Measurements from ENCODE around the gene ZNF32.
"Not testable (repeated sequence)": the region's sequence is repeated elsewhere in the genome, so short reads cannot be mapped to it uniquely, and the experiment has no call there.

Gene ZNF32

DNA sequence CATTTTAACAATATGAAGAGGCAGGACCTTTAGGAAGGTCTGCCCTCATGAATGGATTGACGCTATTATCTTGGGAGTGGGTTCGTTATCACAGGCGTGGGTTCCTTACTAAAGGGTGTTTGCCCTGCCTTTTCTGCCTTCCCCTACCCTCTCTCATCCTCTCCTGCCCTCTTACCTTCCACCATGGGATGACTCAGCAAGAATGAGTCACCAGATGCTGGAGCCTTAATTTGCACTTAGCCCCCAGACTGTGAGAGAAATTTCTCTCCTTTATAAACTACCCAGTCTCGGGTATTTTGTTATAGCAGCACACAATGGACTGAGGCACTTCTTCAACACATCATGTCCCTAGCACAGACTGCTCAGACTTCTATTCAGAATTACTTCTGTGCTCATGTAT, 31.4 kb upstream of the ZNF32 start:
- no peak for DNase-seq (ENCODE audit: low read depth in 2 of 2)

DNA sequence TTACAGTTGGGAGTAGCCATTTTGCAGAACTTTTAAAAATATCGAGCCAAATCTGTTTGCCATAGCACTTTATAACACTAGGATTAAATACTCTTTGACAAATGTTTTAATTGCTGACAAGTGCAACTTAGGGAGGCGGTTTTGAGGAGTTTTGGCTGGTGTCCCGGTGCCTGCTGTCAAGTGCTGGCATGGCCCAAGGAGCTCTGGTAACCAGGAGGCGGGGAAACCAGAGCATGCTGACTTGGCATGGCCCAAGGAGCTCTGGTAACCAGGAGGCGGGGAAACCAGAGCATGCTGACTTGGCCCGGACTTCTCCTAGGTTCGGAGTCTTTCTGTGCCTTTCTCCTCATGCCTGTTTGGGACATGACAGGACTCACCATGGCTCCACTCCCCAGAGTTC, 30.8 kb upstream of the ZNF32 start:
- DNase-seq (ENCODE audit: low read depth in 2 of 2): no peak

DNA sequence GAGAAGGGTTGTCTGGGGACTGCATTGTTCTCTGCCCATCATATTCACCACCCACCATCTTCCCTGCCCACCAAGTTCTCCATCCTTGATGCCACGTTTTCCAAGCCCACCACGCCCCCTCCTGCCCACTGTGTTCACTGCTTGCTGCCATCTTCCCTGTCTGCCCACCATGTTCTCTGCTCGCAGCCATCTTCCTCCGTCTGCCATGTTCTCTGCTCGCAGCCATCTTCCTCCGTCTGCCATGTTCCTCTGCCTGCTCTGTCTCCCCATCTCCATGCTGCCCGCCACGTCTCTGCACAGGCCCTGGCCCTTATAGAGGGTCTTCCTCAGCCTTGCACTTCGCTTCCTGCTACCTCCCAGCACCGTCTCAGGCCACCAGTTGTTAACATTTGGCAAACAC, 30.0 kb upstream of the ZNF32 start:
- DNase-seq (ENCODE audit: low read depth in 2 of 2): no peak

DNA sequence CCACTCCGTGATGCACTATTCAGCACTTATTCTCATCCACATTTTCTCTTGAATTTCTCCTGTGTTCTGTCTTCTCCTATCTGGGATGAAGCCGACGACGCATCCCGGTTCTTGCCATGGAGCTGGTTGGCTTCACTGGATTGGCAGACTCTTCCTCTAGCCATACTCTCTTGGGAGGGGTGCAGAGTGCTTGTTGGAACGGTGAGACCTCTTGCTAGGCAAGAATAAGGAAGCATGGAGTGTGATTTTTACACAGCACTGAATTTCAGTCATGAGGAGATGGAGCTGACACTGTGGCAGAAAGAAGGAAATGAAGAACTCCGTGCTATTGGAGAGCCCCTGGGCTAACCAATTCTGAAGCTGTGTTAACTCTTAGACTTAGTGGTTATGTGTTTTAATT, 28.2 kb upstream of the ZNF32 start:
- no peak for DNase-seq (ENCODE audit: low read depth in 2 of 2)

DNA sequence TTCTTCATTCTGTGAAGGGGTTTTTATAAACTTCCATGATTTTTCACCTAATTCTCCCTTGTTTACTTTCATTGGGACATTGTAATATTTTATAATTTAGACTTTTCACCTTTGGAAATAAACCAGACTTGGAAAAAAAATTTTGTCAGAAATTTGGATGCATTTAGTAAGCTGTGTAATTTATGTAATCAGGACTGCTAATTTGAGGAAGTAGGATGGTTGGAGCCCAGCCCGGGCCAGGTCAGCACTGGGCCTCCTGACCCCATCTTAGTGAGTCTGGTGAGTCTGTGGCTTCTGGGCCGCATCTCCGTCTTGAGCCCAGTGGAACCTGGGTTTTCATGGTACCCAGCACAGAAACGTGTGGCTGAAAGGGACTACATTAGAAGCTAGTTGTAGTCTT, 27.6 kb upstream of the ZNF32 start:
- DNase-seq (ENCODE audit: low read depth in 2 of 2): no peak

DNA sequence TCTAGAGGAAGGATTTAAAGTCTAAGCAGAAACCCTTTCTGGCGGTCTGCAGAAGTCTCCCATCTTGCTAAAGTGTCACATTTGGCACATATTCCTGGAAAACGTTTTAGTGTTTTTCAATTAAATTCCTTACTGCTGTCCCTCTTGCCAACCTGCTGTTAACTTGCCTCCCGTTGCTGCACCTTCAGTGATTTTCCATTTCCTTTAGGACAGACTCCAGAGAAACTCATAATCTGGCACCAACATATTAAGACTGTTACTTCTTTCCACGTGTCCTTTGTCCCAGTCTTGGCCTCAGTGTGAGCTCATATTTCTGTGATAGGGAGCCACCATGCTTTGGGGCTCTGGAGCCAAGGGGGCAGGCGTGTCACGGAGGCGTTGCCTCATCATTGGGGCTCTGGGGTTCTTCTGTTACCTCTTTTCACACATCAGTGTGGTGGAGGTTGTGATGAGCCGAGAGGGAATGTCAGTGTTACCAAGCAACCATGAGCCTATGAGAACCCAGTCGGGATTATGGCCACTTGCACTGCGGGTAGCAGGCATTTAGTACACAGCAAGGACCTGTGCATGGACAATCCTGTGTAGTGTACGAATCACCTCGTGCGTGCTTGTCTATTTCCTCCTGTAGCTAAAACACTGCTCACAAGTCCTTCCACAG, 26.0 kb upstream of the ZNF32 start:
- DNase-seq (ENCODE audit: low read depth in 2 of 2): no peak

DNA sequence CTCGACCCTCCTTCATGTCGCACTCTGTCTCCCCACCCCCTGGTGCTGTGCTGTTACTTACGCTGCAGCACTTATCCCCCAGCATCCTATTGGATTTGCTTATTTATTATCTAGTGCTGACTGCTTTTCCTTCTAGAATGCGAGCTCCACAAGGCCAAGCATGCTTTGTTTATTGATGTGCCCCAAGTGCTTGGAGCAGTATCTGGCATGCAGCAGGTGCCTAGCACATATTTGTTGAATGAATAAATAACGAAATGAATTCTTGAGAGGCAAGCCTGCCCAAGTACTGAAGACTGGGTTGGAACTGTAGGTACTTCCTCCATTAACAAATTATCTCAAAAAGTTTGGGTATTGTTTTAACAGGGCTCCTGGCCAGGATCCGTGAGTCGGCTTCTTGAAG, 24.8 kb upstream of the ZNF32 start:
- no peak for DNase-seq (ENCODE audit: low read depth in 2 of 2)

DNA sequence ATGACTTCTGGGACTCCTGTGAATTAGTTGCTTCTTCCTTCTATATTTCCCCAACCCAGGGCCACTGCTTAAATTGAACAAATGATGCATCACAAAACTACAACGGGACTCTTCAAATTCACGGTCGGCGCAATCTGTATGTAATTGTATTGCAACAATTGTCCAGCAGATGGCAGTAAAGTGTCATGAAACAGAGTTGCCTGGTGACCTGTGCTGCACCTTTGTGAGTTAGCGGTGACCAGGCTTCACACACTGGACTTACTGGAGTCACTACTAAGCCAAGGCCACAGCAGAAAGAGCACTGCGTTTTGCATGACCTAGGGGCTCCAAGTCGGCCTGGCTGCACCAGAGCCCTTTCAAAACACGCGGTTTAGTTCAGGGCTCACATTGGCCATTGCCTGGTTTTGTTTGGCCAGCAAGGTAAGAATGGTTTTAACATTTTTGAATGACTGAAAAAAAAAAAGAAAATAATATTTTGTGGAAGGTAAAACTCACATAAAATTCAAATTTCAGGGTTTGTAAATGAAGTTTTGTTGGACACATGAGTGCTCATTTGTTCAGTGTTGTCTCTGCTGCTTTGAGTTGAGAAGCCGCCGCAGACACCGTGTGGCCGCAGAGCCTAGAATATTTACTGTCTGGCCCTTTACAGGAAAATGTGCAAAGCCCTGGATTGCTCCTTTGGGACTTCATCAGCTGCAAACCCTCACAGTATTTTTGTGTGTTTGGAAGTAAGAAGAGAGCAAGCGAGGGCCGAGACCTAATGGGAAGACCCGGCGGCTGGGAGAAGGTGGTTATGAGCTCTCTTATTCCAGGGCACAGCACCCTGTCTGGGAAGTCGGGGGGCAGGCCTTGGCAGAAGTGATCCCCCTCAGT, 23.2 kb upstream of the ZNF32 start:
- peak in 1 of 2 donors; percentile 62 for DNase-seq (ENCODE audit: low read depth in 2 of 2)

DNA sequence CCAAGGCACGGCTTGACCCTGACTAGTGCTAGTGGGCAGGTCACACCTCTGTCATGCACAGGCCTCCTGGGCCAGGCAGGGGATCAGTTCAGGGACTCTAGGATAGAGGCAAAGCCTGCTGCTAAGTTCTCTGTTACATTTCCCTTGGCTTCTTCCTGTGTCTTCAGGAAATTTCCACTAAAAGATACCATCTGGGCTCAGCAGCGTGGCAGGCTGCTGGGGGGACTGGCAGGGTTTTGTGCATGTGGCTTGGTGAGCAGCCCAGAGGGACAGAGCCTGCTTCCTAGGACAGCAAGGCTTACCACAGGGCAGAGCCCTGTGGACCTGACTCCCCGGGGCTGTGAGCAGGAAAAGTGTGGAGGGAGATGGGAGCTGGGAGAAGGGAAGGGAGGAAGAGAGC, 20.7 kb upstream of the ZNF32 start:
- no peak for DNase-seq (ENCODE audit: low read depth in 2 of 2)

DNA sequence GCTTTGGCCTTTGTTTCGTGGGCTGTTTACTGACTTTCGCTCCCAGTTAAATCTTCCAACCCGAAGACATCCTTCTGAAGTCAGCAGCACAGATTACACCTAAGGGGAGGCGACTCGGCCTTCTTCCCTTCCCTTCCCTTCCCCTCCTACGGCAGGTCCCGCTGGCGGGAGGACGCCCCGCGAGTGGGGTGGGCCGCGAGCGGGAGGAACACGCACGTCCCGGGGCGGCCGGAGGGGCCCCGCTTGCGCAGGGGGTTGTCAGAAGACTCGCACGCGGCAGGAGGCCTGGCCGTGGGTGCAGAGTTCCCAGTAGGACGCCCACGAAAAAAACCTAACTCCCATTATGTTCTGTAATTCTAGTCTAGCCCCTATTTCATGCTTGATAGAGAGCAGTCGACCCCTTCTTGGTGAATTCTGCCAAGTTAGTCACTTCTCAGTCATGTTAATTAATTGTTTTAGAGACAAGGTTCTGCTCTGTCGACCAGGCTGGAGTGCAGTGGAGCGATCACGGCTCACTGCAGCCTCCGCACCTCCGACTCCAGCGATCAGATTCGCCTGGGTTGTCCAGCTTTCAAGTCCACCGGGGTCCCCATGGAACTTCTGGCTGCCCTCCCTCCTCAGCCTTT, 19.2 kb upstream of the ZNF32 start:
- no peak for DNase-seq (ENCODE audit: low read depth in 2 of 2)

DNA sequence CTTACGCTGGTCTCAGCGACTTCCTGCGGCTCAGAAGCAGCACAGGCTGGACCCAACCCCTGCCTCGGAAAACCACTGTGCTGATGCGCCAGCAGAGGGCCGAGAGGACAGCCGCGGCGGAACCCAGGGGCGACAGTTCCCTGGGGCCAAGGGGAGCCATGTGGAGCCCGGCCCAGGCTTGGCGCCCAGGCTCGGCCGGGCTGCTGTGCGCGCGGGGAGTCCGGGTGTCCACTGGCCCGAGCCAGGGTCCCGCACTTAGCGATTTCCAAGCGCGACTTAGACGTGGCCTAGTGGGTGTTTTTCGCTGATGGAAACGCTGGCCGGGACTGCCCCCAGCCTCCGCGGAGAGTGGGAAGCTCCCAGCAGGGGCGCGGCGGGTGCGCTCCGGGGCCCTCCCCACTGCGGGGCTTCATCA, 18.6 kb upstream of the ZNF32 start:
- no peak for DNase-seq (ENCODE audit: low read depth in 2 of 2)

DNA sequence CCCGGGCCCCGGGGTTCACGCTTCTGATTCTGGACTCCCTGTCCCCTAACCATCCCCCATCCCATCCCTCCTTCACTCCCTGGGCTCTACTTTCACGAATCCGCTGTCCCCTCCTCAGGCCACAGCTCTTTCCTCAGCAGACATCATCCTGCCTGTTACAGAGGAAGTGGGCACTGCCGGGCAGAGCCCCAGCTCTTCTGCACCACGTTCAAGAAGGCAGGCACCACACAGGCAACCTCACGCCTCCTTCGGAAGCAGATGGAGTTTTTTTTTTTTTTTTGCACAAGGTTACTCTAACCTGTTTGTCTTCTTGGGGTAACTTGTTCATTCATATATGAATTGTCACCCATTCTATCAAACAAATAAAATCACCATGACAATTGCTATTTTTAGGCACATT, 17.9 kb upstream of the ZNF32 start:
- no peak for DNase-seq (ENCODE audit: low read depth in 2 of 2)

DNA sequence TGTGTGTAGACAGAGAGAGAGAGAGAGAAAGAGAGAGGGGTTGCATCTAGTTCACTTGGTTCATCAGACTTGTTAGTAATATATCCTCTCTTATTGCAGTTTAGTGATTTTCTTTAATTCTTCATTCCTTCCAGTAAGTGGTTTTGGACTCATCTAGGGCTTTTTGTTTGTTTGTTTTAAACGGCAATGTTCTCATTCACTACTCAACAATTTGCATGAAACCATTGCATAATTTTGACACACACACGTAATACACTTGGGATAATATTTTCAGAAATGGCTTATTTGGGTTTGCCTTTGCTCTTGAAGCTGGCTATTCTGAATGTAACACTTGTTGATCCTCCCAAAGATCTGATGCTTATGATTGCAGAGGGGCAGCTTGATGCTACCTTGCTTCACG, 16.4 kb upstream of the ZNF32 start:
- DNase-seq (ENCODE audit: low read depth in 2 of 2): no peak

DNA sequence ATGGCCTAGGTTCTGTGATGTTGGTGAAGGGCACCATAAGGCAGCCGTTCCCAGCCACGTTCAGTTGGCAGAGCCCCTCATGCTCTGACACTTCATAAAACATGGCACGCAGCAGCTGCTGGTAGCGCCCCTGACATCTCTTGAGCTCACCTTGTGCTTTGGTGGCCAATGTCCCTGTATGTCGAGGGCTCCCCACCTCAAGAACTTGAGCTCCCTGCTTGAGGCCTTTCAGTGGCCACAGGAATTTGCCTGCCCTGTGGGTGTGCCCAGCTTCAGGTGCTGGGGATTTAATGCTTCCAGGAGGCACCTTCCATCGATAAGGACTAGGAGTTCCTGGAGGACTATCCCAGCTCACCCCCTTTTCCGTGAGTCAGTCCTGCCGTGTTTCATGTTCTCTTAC, 9.5 kb upstream of the ZNF32 start:
- no peak for DNase-seq (ENCODE audit: low read depth in 2 of 2)

DNA sequence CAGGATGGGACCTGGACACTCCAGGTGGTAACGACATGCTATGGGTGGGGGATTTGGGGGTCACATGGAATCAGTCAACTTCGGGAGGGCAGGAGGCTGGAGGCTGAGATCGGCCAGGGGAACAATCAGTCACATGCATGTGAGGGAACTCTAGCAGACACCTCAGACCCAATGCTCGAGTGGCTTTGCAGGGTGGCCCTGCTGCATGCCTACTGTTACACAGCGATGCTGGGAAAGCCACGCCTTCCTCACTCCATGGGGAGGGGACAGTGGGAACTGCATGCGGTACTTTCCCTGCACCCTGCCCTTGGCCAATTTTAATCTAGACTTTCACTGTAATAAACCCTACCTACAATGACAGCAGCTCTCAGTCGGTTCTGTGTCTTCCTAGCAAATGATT, 6.6 kb upstream of the ZNF32 start:
- DNase-seq (ENCODE audit: low read depth in 2 of 2): no peak

DNA sequence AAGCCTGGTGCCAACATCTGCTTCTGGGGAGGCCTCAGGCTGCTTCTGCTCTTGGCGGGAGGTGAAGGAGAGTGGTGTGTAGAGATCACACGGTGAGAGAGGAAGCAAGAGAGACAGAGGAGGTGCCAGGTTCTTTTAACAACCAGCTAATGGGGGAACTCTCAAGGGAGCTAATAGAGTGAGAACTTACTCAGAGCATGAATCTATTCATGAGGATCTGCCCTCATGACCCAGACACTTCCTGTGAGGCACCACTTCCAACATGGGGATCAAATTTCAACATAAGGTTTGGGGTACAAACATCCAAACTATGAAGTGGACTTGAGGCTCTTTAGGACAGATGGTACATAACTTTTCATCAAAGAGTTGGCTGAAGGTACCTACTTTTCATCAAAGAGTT, 5.1 kb upstream of the ZNF32 start:
- DNase-seq (ENCODE audit: low read depth in 2 of 2): no peak

DNA sequence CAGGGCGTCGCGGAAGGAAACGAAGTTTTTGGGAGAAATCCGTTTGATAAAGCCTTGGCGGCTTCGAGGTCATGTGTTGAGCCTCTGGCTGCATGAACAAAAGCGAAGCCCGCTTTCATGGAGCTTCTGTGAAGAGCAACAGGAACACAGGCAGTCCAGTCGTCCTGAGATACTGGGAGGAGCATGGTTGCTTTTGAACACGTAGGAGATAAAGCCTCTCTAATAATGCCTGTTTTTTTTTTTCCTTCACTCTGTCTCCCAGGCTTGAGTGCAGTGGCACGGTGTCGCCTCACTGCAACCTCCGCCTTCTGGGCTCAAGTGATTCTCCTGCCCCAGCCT, 473 bp upstream of the ZNF32 start:
- no peak for DNase-seq (ENCODE audit: low read depth in 2 of 2)

DNA sequence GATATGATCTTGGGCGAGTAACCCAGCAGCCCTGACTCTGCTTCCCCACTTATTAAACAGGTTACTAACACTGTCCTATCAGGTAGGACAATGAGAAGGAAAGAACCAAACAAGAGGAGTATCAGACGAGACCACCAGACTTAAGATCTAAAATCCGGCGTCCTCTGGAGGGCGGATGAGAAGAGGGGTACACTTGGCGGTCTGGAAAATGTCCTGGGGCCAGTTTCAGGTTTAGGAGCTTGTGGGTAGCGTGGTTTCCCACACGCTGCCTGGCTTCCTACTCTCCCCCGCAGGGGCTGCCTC, 635 bp downstream of the ZNF32 start:
- no peak for DNase-seq (ENCODE audit: low read depth in 2 of 2)

DNA sequence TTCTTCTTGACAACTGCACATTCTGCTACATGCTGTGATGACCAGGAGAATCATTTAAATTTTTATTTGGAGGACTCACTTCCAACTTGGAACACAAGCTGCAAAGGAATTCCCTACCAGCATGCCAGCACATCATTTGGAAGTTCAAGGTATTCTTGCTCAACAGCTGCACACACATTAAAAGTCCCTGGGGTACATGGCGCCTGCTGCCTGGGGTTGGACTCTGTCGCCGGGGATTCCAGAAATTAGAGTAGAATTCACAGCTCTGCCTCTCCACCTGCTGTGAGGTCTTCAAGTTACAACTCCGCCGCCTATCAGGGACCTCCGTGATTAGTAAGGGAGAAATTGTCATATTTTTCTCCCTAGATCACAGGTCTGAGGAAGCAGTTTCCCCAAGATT, 1.1 kb downstream of the ZNF32 start:
- DNase-seq (ENCODE audit: low read depth in 2 of 2): no peak

DNA sequence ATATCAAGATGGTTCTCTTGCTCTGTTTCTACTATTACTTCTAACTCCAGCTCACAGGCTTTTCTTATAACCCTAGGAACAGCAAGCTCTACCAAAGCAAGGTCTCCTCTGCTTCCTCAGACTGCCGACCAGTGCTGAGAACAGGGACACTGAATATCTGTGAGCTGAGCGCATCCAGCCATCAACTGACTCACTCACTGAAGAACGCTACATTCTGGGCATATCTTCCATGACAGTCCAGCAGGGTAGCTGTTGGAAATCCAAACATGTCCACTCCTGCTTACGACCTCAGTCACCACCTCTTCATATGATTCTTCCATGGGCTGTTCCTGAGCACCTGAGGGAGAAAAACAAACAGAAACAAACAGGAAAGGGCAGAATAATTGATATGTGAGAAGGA, 2.8 kb downstream of the ZNF32 start:
- no peak for DNase-seq (ENCODE audit: low read depth in 2 of 2)

DNA sequence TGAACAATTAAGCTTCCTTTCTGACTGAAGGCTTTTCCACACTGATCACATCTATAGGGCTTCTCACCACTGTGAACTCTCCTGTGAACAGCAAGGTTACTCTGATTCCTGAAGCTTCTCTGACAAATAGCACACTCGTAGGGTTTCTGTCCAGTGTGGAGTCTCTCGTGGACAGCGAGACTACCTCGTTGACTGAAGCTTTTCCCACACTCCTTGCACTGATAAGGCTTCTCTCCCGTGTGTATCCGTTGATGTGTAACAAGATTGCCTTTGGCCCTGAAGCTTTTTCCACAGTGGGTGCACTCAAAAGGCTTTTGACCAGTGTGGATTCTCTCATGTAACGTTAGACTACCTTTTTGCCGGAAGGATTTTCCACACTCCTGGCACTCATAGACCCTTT, 4.4 kb downstream of the ZNF32 start:
- no peak for DNase-seq (ENCODE audit: low read depth in 2 of 2)

DNA sequence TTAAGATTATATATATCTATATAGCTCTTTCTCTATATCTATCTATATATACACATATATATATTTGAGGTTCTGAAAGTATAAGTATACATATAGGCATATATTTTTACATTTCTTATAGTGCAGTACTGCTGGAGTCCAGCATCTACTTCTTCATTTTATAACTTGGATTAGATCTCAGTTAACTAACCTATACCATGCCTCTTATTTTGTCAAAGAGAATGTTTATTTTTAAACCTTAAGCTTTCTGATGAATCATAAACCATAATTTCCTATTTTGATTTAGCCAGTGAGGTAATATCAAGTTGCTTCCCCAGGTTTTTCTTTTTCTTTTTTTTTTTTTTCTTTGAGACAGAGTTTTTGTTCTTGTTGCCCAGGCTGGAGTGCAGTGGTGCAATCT, 8.1 kb downstream of the ZNF32 start:
- no peak for DNase-seq (ENCODE audit: low read depth in 2 of 2)

DNA sequence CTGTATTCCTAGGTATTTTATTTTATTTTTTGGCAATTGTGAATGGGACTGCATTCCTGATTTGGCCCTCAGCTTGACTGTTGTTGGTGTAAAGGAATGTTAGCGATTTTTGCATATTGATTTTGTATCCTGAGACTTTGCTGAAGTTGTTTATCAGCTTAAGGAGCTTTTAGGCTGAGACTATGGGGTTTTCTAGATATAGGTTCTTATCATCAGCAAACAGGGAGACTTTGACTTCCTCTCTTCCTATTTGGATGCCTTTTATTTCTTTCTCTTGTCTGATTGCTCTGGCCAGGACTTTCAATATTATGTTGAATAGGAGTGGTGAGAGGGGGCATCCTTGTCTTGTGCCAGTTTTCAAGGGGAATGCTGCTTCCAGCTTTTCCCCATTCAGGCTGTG, 12.9 kb downstream of the ZNF32 start:
- not testable (repeated sequence) for DNase-seq (ENCODE audit: low read depth in 2 of 2)

DNA sequence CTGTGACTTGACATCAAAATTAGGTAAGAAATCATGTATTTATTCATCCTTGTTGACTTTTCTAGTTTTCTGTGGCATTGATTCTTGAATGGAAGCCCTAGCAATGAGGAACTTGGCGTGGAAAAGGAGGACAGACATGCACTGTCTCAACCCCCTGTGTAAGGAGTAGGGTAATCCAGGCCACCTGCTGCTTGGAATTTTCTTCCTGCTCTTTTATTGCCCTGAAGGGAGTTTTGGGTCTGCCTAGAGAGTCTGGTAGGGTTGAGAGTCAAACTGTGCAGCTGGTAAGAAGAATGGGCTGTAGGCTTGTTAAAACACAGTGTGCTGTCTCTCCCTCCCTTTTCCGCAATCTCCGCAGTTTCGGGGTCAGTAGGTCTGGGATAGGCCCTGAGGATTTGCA, 19.7 kb downstream of the ZNF32 start:
- no peak for DNase-seq (ENCODE audit: low read depth in 2 of 2)

Data from stimulated activated CD4-positive, alpha-beta T cell treated with anti-CD3 and anti-CD28 coated beads, Interleukin-1b, Interleukin-23, amount 100 ng/mL, for 4 hours (primary cell).